HepG2 (cell line): ENCODE results near the gene OGFR. TPM values are rescaled to one million over a fixed set of nuclear protein-coding genes. Genes with fewer than 3 reads are reported as not detected.

Source experiments
- FOXK2 ChIP-seq: fragments of 450-650 bp; IDR thresholded peaks from 2 replicates; pipeline ENCODE4 v1.6.1; 2016
- HES4 ChIP-seq: sonication (generic); formaldehyde crosslinking; IDR thresholded peaks from 2 replicates; pipeline ENCODE4 v1.9.0; 2021; ENCODE audit warnings: mild to moderate bottlenecking, missing genetic modification reagents, borderline replicate concordance
- MEIS2 ChIP-seq: sonication (generic); formaldehyde crosslinking; IDR thresholded peaks from 2 replicates; pipeline ENCODE4 v1.9.0; 2021; ENCODE audit warnings: mild to moderate bottlenecking, missing genetic modification reagents
- NFIB ChIP-seq: sonication (generic); formaldehyde crosslinking; IDR thresholded peaks from 2 replicates; pipeline ENCODE4 v1.9.0; 2021; ENCODE audit warnings: missing genetic modification reagents, mild to moderate bottlenecking, borderline replicate concordance
- NFYB ChIP-seq: sonication (generic); formaldehyde crosslinking; IDR thresholded peaks from 2 replicates; pipeline ENCODE4 v1.4.0; 2020; ENCODE audit warnings: missing genetic modification reagents
- SAP130 ChIP-seq: IDR thresholded peaks from 2 replicates; pipeline ENCODE4 v1.6.1; 2016; ENCODE audit warnings: low read depth
- ZFP41 ChIP-seq: sonication (generic); formaldehyde crosslinking; IDR thresholded peaks from 2 replicates; pipeline ENCODE4 v1.4.0; 2020; ENCODE audit warnings: mild to moderate bottlenecking, missing genetic modification reagents, borderline replicate concordance
- ZFP90 ChIP-seq: sonication (generic); formaldehyde crosslinking; IDR thresholded peaks from 2 replicates; pipeline ENCODE4 v1.8.0; 2022; ENCODE audit warnings: missing genetic modification reagents, mild to moderate bottlenecking, inconsistent platforms, borderline replicate concordance
- ZNF121 ChIP-seq: sonication (generic); formaldehyde crosslinking; IDR thresholded peaks from 2 replicates; pipeline ENCODE4 v1.5.0; 2020; ENCODE audit warnings: mild to moderate bottlenecking, missing genetic modification reagents
- ZNF34 ChIP-seq: sonication (generic); formaldehyde crosslinking; IDR thresholded peaks from 2 replicates; pipeline ENCODE4 v1.4.0; 2020; ENCODE audit warnings: mild to moderate bottlenecking, missing genetic modification reagents, borderline replicate concordance
- ZNF382 ChIP-seq: sonication (generic); formaldehyde crosslinking; IDR thresholded peaks from 2 replicates; pipeline ENCODE4 v1.5.0; 2020; ENCODE audit warnings: missing genetic modification reagents, mild to moderate bottlenecking, borderline replicate concordance
- ZNF660 ChIP-seq: sonication (generic); formaldehyde crosslinking; IDR thresholded peaks from 2 replicates; pipeline ENCODE4 v1.5.1; 2020; ENCODE audit warnings: mild to moderate bottlenecking, low read depth, missing genetic modification reagents, borderline replicate concordance
- polyA plus RNA-seq, 8 experiments: library from polyadenylated mRNA; depleted of rRNA in 3 of 8; stranded (reverse) in 7 of 8; unstranded in 1 of 8; fragments of >200 nt; fragmentation: Illumina TruSeq in 4 of 8; extraction: Trizol in 4 of 8; gene quantifications; 2 replicates each; pipeline versions ENCODE4 v1.2.1 to v1.2.3, GENCODE V29; 2011 to 2016; ENCODE audit warnings: low read depth in 4 of 8, missing spikeins in 1 of 8, mixed read lengths in 1 of 8; ENCODE audit not compliant: insufficient read depth in 1 of 8
- total RNA-seq, 5 experiments: library from RNA; depleted of rRNA; stranded (reverse); fragments of >200 nt; fragmentation: Illumina TruSeq; extraction: Trizol; gene quantifications; 2 replicates each; pipeline ENCODE4 v1.2.3, GENCODE V29; 2016; ENCODE audit warnings: low read depth in 1 of 5
- TF ChIP-seq, protein P1 (sequence below): sonication (generic); formaldehyde crosslinking; IDR thresholded peaks from 2 replicates; pipeline ENCODE4 v1.4.0; 2020; ENCODE audit warnings: missing genetic modification reagents
- TF ChIP-seq, protein P2 (sequence below): sonication (generic); formaldehyde crosslinking; IDR thresholded peaks from 2 replicates; pipeline ENCODE4 v1.8.0; 2022; ENCODE audit warnings: mild to moderate bottlenecking, missing genetic modification reagents; ENCODE audit not compliant: insufficient replicate concordance
- TF ChIP-seq, protein P3 (sequence below): sonication (generic); formaldehyde crosslinking; IDR thresholded peaks from 2 replicates; pipeline ENCODE4 v1.4.0; 2020; ENCODE audit warnings: missing genetic modification reagents
- TF ChIP-seq, protein P4 (sequence below): sonication (generic); formaldehyde crosslinking; IDR thresholded peaks from 2 replicates; pipeline ENCODE4 v1.4.0; 2020; ENCODE audit warnings: missing genetic modification reagents
- TF ChIP-seq, protein P5 (sequence below): sonication (generic); formaldehyde crosslinking; IDR thresholded peaks from 2 replicates; pipeline ENCODE4 v1.8.1; 2022; ENCODE audit warnings: low read depth, mild to moderate bottlenecking, missing genetic modification reagents

Gene OGFR
- total and polyA plus RNA-seq, 2 of the 13 experiments (the other 11 are each of a cell fraction or from before 2014, with no cell fraction given): 47.7 to 81.8 TPM

DNA sequence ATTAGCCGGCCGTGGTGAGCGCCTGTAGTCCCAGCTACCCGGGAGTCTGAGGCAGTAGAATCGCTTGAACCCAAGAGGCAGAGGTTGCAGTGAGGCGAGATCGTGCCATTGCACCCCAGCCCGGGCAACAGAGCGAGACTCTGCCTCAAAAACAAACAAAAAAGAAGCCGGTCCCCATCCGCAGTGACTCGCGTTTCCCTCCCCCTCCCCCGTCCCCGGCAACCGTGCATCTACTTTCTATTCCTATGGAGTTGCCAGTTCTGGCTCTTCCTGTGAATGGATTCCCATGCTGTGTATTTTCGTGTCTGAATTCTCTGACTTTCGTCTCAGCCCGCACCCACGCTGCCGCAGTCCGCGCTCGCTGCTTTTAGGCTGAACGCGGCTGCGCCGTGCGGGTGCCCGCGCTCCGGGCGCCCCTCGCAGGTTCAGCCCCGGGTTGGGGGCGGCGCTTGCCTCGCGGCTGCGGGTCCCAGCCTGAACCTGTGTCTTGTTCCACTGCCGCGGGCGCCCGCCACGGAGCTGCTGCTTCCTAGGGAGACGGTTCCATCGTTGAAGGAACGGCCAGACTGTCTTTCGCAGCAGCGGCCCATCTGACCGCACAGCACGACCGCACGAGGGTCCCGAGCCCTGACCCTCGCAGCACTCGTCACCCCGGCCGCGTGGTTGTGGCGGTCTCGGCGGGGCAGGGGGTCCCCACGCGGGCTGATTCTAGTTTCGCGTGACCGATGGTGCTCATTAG is 9.4 kb upstream of the OGFR start (continued):
- TF ChIP-seq, protein P1, sequence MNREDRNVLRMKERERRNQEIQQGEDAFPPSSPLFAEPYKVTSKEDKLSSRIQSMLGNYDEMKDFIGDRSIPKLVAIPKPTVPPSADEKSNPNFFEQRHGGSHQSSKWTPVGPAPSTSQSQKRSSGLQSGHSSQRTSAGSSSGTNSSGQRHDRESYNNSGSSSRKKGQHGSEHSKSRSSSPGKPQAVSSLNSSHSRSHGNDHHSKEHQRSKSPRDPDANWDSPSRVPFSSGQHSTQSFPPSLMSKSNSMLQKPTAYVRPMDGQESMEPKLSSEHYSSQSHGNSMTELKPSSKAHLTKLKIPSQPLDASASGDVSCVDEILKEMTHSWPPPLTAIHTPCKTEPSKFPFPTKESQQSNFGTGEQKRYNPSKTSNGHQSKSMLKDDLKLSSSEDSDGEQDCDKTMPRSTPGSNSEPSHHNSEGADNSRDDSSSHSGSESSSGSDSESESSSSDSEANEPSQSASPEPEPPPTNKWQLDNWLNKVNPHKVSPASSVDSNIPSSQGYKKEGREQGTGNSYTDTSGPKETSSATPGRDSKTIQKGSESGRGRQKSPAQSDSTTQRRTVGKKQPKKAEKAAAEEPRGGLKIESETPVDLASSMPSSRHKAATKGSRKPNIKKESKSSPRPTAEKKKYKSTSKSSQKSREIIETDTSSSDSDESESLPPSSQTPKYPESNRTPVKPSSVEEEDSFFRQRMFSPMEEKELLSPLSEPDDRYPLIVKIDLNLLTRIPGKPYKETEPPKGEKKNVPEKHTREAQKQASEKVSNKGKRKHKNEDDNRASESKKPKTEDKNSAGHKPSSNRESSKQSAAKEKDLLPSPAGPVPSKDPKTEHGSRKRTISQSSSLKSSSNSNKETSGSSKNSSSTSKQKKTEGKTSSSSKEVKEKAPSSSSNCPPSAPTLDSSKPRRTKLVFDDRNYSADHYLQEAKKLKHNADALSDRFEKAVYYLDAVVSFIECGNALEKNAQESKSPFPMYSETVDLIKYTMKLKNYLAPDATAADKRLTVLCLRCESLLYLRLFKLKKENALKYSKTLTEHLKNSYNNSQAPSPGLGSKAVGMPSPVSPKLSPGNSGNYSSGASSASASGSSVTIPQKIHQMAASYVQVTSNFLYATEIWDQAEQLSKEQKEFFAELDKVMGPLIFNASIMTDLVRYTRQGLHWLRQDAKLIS (CRISPR knock-in tag): no peak
- peak; percentile 69; the same call in 1 of the 2 replicates for TF ChIP-seq HES4 (CRISPR knock-in tag)
- TF ChIP-seq MEIS2 (CRISPR knock-in tag): 0 out of 2 replicates have a peak, but pooled peaks have one; percentile 29
- peak; percentile 85; the same call in 1 of the 2 replicates for TF ChIP-seq ZFP41
- TF ChIP-seq, protein P2, sequence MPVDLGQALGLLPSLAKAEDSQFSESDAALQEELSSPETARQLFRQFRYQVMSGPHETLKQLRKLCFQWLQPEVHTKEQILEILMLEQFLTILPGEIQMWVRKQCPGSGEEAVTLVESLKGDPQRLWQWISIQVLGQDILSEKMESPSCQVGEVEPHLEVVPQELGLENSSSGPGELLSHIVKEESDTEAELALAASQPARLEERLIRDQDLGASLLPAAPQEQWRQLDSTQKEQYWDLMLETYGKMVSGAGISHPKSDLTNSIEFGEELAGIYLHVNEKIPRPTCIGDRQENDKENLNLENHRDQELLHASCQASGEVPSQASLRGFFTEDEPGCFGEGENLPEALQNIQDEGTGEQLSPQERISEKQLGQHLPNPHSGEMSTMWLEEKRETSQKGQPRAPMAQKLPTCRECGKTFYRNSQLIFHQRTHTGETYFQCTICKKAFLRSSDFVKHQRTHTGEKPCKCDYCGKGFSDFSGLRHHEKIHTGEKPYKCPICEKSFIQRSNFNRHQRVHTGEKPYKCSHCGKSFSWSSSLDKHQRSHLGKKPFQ: no peak
- TF ChIP-seq, protein P3, sequence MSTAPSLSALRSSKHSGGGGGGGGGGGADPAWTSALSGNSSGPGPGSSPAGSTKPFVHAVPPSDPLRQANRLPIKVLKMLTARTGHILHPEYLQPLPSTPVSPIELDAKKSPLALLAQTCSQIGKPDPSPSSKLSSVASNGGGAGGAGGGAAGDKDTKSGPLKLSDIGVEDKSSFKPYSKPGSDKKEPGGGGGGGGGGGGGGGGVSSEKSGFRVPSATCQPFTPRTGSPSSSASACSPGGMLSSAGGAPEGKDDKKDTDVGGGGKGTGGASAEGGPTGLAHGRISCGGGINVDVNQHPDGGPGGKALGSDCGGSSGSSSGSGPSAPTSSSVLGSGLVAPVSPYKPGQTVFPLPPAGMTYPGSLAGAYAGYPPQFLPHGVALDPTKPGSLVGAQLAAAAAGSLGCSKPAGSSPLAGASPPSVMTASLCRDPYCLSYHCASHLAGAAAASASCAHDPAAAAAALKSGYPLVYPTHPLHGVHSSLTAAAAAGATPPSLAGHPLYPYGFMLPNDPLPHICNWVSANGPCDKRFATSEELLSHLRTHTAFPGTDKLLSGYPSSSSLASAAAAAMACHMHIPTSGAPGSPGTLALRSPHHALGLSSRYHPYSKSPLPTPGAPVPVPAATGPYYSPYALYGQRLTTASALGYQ (CRISPR knock-in tag): peak; percentile 87
- TF ChIP-seq, protein P4, sequence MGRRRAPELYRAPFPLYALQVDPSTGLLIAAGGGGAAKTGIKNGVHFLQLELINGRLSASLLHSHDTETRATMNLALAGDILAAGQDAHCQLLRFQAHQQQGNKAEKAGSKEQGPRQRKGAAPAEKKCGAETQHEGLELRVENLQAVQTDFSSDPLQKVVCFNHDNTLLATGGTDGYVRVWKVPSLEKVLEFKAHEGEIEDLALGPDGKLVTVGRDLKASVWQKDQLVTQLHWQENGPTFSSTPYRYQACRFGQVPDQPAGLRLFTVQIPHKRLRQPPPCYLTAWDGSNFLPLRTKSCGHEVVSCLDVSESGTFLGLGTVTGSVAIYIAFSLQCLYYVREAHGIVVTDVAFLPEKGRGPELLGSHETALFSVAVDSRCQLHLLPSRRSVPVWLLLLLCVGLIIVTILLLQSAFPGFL (CRISPR knock-in tag): 0 out of 2 replicates have a peak, but pooled peaks have one; percentile 81
- TF ChIP-seq NFYB (CRISPR knock-in tag): no peak
- TF ChIP-seq, protein P5, sequence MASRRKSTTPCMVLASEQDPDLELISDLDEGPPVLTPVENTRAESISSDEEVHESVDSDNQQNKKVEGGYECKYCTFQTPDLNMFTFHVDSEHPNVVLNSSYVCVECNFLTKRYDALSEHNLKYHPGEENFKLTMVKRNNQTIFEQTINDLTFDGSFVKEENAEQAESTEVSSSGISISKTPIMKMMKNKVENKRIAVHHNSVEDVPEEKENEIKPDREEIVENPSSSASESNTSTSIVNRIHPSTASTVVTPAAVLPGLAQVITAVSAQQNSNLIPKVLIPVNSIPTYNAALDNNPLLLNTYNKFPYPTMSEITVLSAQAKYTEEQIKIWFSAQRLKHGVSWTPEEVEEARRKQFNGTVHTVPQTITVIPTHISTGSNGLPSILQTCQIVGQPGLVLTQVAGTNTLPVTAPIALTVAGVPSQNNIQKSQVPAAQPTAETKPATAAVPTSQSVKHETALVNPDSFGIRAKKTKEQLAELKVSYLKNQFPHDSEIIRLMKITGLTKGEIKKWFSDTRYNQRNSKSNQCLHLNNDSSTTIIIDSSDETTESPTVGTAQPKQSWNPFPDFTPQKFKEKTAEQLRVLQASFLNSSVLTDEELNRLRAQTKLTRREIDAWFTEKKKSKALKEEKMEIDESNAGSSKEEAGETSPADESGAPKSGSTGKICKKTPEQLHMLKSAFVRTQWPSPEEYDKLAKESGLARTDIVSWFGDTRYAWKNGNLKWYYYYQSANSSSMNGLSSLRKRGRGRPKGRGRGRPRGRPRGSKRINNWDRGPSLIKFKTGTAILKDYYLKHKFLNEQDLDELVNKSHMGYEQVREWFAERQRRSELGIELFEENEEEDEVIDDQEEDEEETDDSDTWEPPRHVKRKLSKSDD (CRISPR knock-in tag): peak; percentile 54; the same call in 1 of the 2 replicates
- TF ChIP-seq ZNF34 (CRISPR knock-in tag): no peak; the same call in 1 of the 2 replicates
- peak; percentile 76 for TF ChIP-seq SAP130 (CRISPR knock-in tag)
- TF ChIP-seq ZNF660 (CRISPR knock-in tag): 0 out of 2 replicates have a peak, but pooled peaks have one; percentile 70
- peak; percentile 99 for TF ChIP-seq ZNF121 (CRISPR knock-in tag)
- 0 out of 2 replicates have a peak, but pooled peaks have one; percentile 32 for TF ChIP-seq ZFP90
- TF ChIP-seq FOXK2: no peak
- no peak for TF ChIP-seq NFIB (CRISPR knock-in tag)
- TF ChIP-seq ZNF382 (CRISPR knock-in tag): no peak
